Mesenchymal stem cell (in vitro differentiated cells and primary cell): ENCODE results near the gene TNS1.

ENCODE experiments used
- DNase-seq: peaks from one replicate; pipeline ENCODE4 v3.0.0-alpha.2; 2013
- H2AFZ ChIP-seq: one replicate; pipeline ENCODE4 v1.6.1; 2013; ENCODE audit warnings: low read depth, mild to moderate bottlenecking, control low read depth, inconsistent platforms, low read length, moderate library complexity
- H2AK5ac ChIP-seq: 2 replicates; pipeline ENCODE4 v1.6.1; 2013; ENCODE audit warnings: low read length, moderate library complexity, mild to moderate bottlenecking, inconsistent platforms; ENCODE audit not compliant: severe bottlenecking
- H2BK120ac ChIP-seq: one replicate; pipeline ENCODE4 v1.6.1; 2013; ENCODE audit warnings: low read depth, mild to moderate bottlenecking, inconsistent platforms, low read length, moderate library complexity
- H2BK12ac ChIP-seq, 2 experiments: one replicate each; pipeline ENCODE4 v1.6.1; 2013; ENCODE audit warnings: inconsistent platforms in 2 of 2, low read length in 2 of 2, mild to moderate bottlenecking in 2 of 2, moderate library complexity in 2 of 2, control low read depth in 1 of 2
- H2BK15ac ChIP-seq: one replicate; pipeline ENCODE4 v1.6.1; 2013; ENCODE audit warnings: mild to moderate bottlenecking, low read depth, inconsistent platforms; ENCODE audit not compliant: poor library complexity, severe bottlenecking
- H2BK5ac ChIP-seq: 2 replicates; pipeline ENCODE4 v1.6.1; 2013; ENCODE audit warnings: low read depth, mild to moderate bottlenecking, low read length, control low read depth, inconsistent platforms; ENCODE audit not compliant: poor library complexity, severe bottlenecking
- H3K14ac ChIP-seq, 2 experiments: one replicate each; pipeline ENCODE4 v1.6.1; 2013; ENCODE audit warnings: inconsistent platforms in 2 of 2, low read length in 2 of 2, control low read depth in 1 of 2, mild to moderate bottlenecking in 1 of 2, moderate library complexity in 1 of 2
- H3K18ac ChIP-seq, 2 experiments: one replicate each; pipeline ENCODE4 v1.6.1; 2013; ENCODE audit warnings: inconsistent platforms in 2 of 2, low read length in 2 of 2, control low read depth in 1 of 2, low read depth in 1 of 2, mild to moderate bottlenecking in 1 of 2
- H3K23ac ChIP-seq, 2 experiments: one replicate each; pipeline ENCODE4 v1.6.1; 2013; ENCODE audit warnings: inconsistent platforms in 2 of 2, low read length in 2 of 2, mild to moderate bottlenecking in 2 of 2, moderate library complexity in 2 of 2, control low read depth in 1 of 2
- H3K27ac ChIP-seq: 2 replicates; pipeline ENCODE4 v1.5.1; 2013; ENCODE audit warnings: mild to moderate bottlenecking, moderate library complexity, low read length, control low read depth, inconsistent platforms; ENCODE audit not compliant: poor library complexity, severe bottlenecking
- H3K27me3 ChIP-seq, 2 experiments: 2 replicates each; pipeline versions ENCODE4 v1.6.1 to v1.7.0; 2013; ENCODE audit warnings: low read length in 2 of 2, mild to moderate bottlenecking in 2 of 2, moderate library complexity in 2 of 2, control low read depth in 1 of 2, inconsistent platforms in 1 of 2; ENCODE audit not compliant: control insufficient read depth in 1 of 2, insufficient read depth in 1 of 2
- H3K36me3 ChIP-seq, 2 experiments: 2 replicates each; pipeline versions ENCODE4 v1.6.1 to v1.7.0; 2013; ENCODE audit warnings: low read length in 2 of 2, control low read depth in 1 of 2, inconsistent platforms in 1 of 2, low read depth in 1 of 2, mild to moderate bottlenecking in 1 of 2; ENCODE audit not compliant: insufficient read depth in 2 of 2, control insufficient read depth in 1 of 2
- H3K4ac ChIP-seq, 2 experiments: one replicate each; pipeline ENCODE4 v1.6.1; 2013; ENCODE audit warnings: inconsistent platforms in 2 of 2, low read length in 2 of 2, mild to moderate bottlenecking in 2 of 2, moderate library complexity in 2 of 2, control low read depth in 1 of 2, low read depth in 1 of 2
- H3K4me1 ChIP-seq: 2 replicates; pipeline ENCODE4 v1.6.1; 2013; ENCODE audit warnings: low read depth, low read length, control low read depth; ENCODE audit not compliant: control insufficient read depth, insufficient read depth
- H3K4me2 ChIP-seq: 2 replicates; pipeline ENCODE4 v1.6.1; 2013; ENCODE audit warnings: low read length, mild to moderate bottlenecking, inconsistent platforms; ENCODE audit not compliant: poor library complexity, severe bottlenecking
- H3K4me3 ChIP-seq, 2 experiments: 2 replicates each; pipeline versions ENCODE4 v1.5.1 to v1.7.0; 2013; ENCODE audit warnings: low read length in 2 of 2, mild to moderate bottlenecking in 2 of 2, control low read depth in 1 of 2, low read depth in 1 of 2; ENCODE audit not compliant: insufficient read depth in 1 of 2
- H3K79me1 ChIP-seq: replicated peaks from 2 replicates; pipeline ENCODE4 v1.6.1; 2013; ENCODE audit warnings: mild to moderate bottlenecking, control low read depth, low read length, inconsistent platforms; ENCODE audit not compliant: poor library complexity, severe bottlenecking
- H3K9ac ChIP-seq: 2 replicates; pipeline ENCODE4 v1.7.0; 2013; ENCODE audit warnings: mild to moderate bottlenecking, low read length, moderate library complexity
- H3K9me3 ChIP-seq: 2 replicates; pipeline ENCODE4 v1.7.0; 2013; ENCODE audit warnings: mild to moderate bottlenecking, low read length; ENCODE audit not compliant: control insufficient read depth
- H4K8ac ChIP-seq: one replicate; pipeline ENCODE4 v1.6.1; 2013; ENCODE audit warnings: inconsistent platforms, mild to moderate bottlenecking, low read length, moderate library complexity
- H4K91ac ChIP-seq: one replicate; pipeline ENCODE4 v1.6.1; 2013; ENCODE audit warnings: mild to moderate bottlenecking, low read length, inconsistent platforms
- WGBS: methylation state at CpG from one replicate; pipeline ENCODE4 v1.1.7; 2013; ENCODE audit warnings: mixed read lengths; 5-methylcytosine and 5-hydroxymethylcytosine counted together

Gene TNS1

GRCh38 chr2:217829420-217829819 lies 173.4 kb downstream of the TNS1 start:
- Histone ChIP-seq H3K4me1 (peaks cover 1% of the 10 kb centered on the region), H3K14ac (no peak overlapping the region), H3K9me3 (no peaks in the 10 kb centered on the region), H3K9ac (no peak overlapping the region), H2AFZ (no peak overlapping the region), H3K4me3 (no peak overlapping the region), H3K4ac (no peak overlapping the region), H3K36me3 (peaks cover 80 to 87% of the 10 kb centered on the region in 2 experiments), H2AK5ac (no peak overlapping the region), H3K27ac (no peak overlapping the region), H2BK15ac (no peak overlapping the region), H3K79me1 (peaks cover 6% of the 10 kb centered on the region), H3K27me3 (no peaks in the 10 kb centered on the region), H3K23ac (no peak overlapping the region), H2BK120ac (no peak overlapping the region), H4K8ac (no peak overlapping the region), H2BK12ac (no peak overlapping the region), H3K18ac (no peak overlapping the region), H4K91ac (no peak overlapping the region), H3K4me2 (no peak overlapping the region), H2BK5ac (no peak overlapping the region)
- DNase-seq = no peak
- 93% methylated on average over 7 of the region's 8 CpGs for WGBS

- Histone ChIP-seq H4K91ac (no peak overlapping the region), H3K23ac (no peak overlapping the region), H3K36me3 (peaks cover 75 to 88% of the 10 kb centered on the region in 2 experiments), H3K4me3 (no peak overlapping the region), H3K4me1 (peaks cover 1% of the 10 kb centered on the region), H3K4me2 (no peak overlapping the region), H3K27ac (no peak overlapping the region), H3K14ac (no peak overlapping the region), H4K8ac (no peak overlapping the region), H2BK15ac (no peak overlapping the region), H3K9ac (no peak overlapping the region), H3K27me3 (no peaks in the 10 kb centered on the region), H2BK12ac (no peak overlapping the region), H3K79me1 (peaks cover 6% of the 10 kb centered on the region), H3K4ac (no peak overlapping the region), H2AK5ac (no peak overlapping the region), H3K9me3 (no peaks in the 10 kb centered on the region), H2BK5ac (no peak overlapping the region), H3K18ac (no peak overlapping the region), H2BK120ac (no peak overlapping the region), H2AFZ (no peak overlapping the region)
- 83% methylated on average over 4 of the region's 4 CpGs for WGBS
- no peak for DNase-seq
These were observed 174.5 kb downstream of the TNS1 start for GRCh38 chr2:217828336-217828735.

GRCh38 chr2:217827430-217828201 lies 175.2 kb downstream of the TNS1 start:
- no peak overlapping the region for H2BK5ac ChIP-seq
- no peak overlapping the region for H3K9ac ChIP-seq
- H2BK15ac ChIP-seq = no peak overlapping the region
- H3K36me3 ChIP-seq = peaks cover 71 to 86% of the 10 kb centered on the region in 2 experiments
- no peak overlapping the region for H3K23ac ChIP-seq
- H2BK12ac ChIP-seq = no peak overlapping the region
- no peak overlapping the region for H3K14ac ChIP-seq
- no peak overlapping the region for H3K27ac ChIP-seq
- WGBS = 89% methylated on average over 14 of the region's 14 CpGs
- H4K8ac ChIP-seq = no peak overlapping the region
- H3K18ac ChIP-seq = no peak overlapping the region
- H3K4me2 ChIP-seq = no peak overlapping the region
- no peak for DNase-seq
- no peak overlapping the region for H2AK5ac ChIP-seq
- H2BK120ac ChIP-seq = no peak overlapping the region
- no peaks in the 10 kb centered on the region for H3K27me3 ChIP-seq
- peaks cover 6% of the 10 kb centered on the region for H3K79me1 ChIP-seq
- H3K4me3 ChIP-seq = no peak overlapping the region
- H3K9me3 ChIP-seq = no peaks in the 10 kb centered on the region
- H3K4me1 ChIP-seq = peaks cover 2% of the 10 kb centered on the region
- no peak overlapping the region for H2AFZ ChIP-seq
- peak overlapping the region; percentile 27 for H4K91ac ChIP-seq
- no peak overlapping the region for H3K4ac ChIP-seq

- Histone ChIP-seq H2AK5ac (no peak overlapping the region), H2BK120ac (no peak overlapping the region), H3K36me3 (peaks cover 66 to 84% of the 10 kb centered on the region in 2 experiments), H3K9ac (no peak overlapping the region), H3K18ac (no peak overlapping the region), H4K8ac (no peak overlapping the region), H2BK15ac (no peak overlapping the region), H3K4me3 (no peak overlapping the region), H2BK12ac (no peak overlapping the region), H3K27me3 (no peaks in the 10 kb centered on the region), H2BK5ac (no peak overlapping the region), H3K14ac (no peak overlapping the region), H3K23ac (no peak overlapping the region), H3K4me1 (peaks cover 6% of the 10 kb centered on the region), H3K4me2 (no peak overlapping the region), H3K4ac (no peak overlapping the region), H3K79me1 (peaks cover under 1% of the 10 kb centered on the region), H3K27ac (no peak overlapping the region), H4K91ac (no peak overlapping the region), H3K9me3 (no peaks in the 10 kb centered on the region), H2AFZ (no peak overlapping the region)
- WGBS = 97% methylated on average over 3 of the region's 4 CpGs
- DNase-seq = no peak
These were observed 175.8 kb downstream of the TNS1 start for GRCh38 chr2:217826991-217827390.
